Lower leg skin (tissue), 4 donors: ENCODE data around the gene ZP1. TPM values are rescaled to one million over a fixed set of nuclear protein-coding genes. Genes with fewer than 3 reads are reported as not detected.
A peak's percentile ranks its signal among the peaks of the same experiment; 100 is the strongest.

Experiments used
- DNase-seq, 2 donors: peaks; one replicate each; pipeline ENCODE4 v3.0.0-alpha.2; 2019; ENCODE audit warnings: low spot score in 2 of 2
- H3K4me3 ChIP-seq: fragments of 200-600 bp; sonication (generic); 2 replicates; pipeline ENCODE4 v1.5.1; 2017; ENCODE audit warnings: mild to moderate bottlenecking, low read depth; ENCODE audit not compliant: poor library complexity, severe bottlenecking
- POLR2A ChIP-seq, 2 donors: fragments of 450-650 bp; IDR thresholded peaks; one replicate each; pipeline ENCODE4 v1.6.1; 2016 to 2017; ENCODE audit warnings: antibody characterized with exemption in 2 of 2, mild to moderate bottlenecking in 1 of 2, moderate library complexity in 1 of 2
- WGBS, 2 donors: methylation state at CpG; one replicate each; pipeline ENCODE4 v1.1.5; 2018; 5-methylcytosine and 5-hydroxymethylcytosine counted together
- intact Hi-C: fragments of 100-400 bp; cut with DNase I; formaldehyde crosslinking; loops from one replicate; pipeline ENCODE4 v1.15.0; 2023; ENCODE audit warnings: low total_unique reads
- total RNA-seq, 4 donors: library from RNA; depleted of rRNA; stranded (reverse); fragments of >200 nt; gene quantifications; one replicate each; pipeline ENCODE4 v1.1.0, GENCODE V29; 2016
- TF ChIP-seq, protein P1 (sequence below), 3 donors: fragments of 450-650 bp; IDR thresholded peaks; one replicate each; pipeline ENCODE4 v1.5.1; 2016; ENCODE audit warnings: antibody characterized with exemption in 3 of 3, mild to moderate bottlenecking in 3 of 3, moderate library complexity in 2 of 3

The ZP1 gene
- total RNA-seq, 4 donors from 2014 or later = 0.25 to 0.26 TPM; not detected in 2

DNA sequence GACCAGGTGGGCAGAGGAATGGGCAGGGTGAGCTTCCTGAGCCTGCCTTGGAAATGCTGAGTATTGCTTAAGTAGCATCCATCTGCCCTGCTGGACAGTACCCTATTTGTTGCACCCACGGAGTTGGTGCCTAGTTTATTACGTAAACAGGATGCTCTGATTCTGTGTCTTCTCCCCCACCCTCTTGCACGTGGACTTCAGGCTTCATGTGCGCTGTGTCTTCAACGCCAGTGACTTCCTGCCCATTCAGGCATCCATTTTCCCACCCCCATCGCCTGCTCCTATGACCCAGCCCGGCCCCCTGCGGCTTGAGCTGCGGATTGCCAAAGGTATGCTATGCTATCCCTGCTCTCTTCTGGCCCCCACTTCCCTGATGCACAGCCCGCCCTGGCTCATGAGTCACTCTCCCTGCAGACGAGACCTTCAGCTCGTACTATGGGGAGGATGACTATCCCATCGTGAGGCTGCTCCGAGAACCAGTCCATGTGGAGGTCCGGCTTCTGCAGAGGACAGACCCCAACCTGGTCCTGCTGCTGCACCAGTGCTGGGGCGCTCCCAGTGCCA is 5.7 kb downstream of the ZP1 start:
- no peak overlapping the region for H3K4me3 ChIP-seq
- DNase-seq = peak in 1 of 2 donors; percentile 70
- TF ChIP-seq POLR2A (IDR thresholded peaks at IDR 0.05) = no peak
- TF ChIP-seq, protein P1, sequence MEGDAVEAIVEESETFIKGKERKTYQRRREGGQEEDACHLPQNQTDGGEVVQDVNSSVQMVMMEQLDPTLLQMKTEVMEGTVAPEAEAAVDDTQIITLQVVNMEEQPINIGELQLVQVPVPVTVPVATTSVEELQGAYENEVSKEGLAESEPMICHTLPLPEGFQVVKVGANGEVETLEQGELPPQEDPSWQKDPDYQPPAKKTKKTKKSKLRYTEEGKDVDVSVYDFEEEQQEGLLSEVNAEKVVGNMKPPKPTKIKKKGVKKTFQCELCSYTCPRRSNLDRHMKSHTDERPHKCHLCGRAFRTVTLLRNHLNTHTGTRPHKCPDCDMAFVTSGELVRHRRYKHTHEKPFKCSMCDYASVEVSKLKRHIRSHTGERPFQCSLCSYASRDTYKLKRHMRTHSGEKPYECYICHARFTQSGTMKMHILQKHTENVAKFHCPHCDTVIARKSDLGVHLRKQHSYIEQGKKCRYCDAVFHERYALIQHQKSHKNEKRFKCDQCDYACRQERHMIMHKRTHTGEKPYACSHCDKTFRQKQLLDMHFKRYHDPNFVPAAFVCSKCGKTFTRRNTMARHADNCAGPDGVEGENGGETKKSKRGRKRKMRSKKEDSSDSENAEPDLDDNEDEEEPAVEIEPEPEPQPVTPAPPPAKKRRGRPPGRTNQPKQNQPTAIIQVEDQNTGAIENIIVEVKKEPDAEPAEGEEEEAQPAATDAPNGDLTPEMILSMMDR (IDR thresholded peaks at IDR 0.05) = no peak
- intact Hi-C loops = no loop called here
- 66% methylated on average over 16 of the region's 16 CpGs for WGBS, 2 donors

DNA sequence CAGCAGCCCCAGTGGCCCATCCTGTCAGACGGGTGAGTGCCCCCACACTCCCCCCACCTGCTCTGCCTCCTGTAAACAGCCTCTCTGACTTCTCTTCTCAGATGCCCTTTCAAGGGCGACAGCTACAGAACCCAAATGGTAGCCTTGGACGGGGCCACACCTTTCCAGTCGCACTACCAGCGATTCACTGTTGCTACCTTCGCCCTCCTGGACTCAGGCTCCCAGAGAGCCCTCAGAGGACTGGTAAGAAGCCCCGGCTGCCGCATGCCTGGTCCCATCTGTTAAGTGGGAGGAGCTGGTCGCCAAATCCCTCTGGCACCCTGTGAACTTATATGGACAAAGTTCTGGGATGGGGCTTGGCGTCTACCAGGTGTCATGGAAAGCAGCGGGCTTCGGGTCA is 6.2 kb downstream of the ZP1 start:
- WGBS, 2 donors = 85% methylated on average over 12 of the region's 12 CpGs
- no peak overlapping the region for H3K4me3 ChIP-seq
- TF ChIP-seq, protein P1 (IDR thresholded peaks at IDR 0.05) = no peak
- no peak for TF ChIP-seq POLR2A (IDR thresholded peaks at IDR 0.05)
- intact Hi-C loops = no loop called here
- no peak for DNase-seq

DNA sequence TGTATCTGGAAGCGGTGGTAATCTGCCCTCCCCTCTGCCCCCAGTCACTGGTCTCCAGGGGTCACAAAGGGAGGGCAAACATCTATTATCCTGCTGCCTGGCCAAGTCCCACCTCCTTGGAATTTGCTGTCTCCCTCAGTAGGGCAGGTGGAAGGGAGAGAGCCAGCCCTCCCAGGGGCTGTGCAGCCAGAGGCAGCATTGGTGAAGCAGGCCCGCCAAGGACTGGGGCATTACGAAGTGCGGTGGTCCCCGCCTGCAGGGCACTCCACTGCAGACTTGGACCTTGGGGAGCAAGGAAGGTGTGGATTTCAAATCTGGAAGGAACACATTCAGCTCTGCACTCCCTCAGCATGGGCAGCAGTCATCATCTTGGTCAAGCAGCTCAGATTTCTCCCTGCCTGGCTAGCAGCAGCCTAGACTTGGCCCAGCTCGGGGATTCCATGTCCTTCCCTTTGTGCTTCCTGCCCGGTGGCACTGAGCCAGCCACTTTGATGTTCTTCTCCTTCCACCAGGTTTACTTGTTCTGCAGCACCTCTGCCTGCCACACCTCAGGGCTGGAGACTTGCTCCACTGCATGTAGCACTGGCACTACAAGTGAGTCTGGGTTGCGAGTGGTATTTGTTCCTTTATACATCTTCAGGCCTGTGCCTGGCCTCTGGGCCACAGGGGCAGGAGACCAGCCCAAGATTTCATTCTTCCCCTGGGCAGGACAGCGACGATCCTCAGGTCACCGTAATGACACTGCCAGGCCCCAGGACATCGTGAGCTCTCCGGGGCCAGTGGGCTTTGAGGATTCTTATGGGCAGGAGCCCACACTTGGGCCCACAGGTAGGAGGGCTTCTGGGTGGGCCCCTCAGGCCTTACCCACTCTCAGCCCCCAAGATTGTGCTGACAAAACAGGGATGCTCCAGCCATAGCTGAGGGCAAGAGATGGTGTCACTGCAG is 7.4 kb downstream of the ZP1 start:
- H3K4me3 ChIP-seq = no peak overlapping the region
- intact Hi-C loops = no loop called here
- TF ChIP-seq, protein P1 (IDR thresholded peaks at IDR 0.05) = no peak
- no peak for TF ChIP-seq POLR2A (IDR thresholded peaks at IDR 0.05)
- peak in 1 of 2 donors; percentile 74 for DNase-seq
- WGBS, 2 donors = 87 to 93% methylated on average over 12 to 13 of the region's 13 CpGs

DNA sequence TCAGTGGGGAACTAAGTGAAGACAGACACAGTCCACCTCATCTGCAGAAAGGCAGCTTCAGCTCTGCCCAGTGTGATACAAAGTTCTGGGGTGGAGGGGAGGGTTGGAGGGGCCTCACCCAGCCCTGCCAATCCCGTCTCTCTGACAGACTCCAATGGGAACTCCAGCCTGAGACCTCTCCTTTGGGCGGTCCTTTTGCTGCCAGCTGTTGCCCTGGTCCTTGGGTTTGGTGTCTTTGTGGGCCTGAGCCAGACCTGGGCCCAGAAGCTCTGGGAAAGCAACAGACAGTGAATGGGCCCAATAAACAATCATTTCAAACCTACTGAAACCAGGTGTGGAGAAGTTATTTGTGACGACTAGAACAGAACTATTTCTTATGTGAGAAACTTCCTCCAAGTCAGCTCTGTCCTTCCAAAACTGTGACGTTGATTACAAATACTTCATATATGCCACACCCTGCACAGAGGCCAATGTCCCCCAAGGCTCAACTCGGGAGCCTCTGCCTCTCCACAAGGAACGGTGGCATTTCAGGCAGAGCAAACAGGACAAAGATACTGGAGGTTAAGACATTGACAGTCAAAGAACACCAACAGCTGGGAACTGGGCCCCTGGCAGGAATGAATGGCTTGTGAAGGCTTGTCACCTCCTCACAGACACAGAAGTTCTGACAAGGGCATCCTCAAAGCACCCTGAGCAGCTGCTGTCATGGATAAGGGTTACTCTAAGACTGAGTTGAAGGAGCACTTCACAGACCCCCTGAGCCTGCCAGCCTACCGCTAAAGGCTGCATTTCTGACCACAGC is 8.2 kb downstream of the ZP1 start:
- no peak for TF ChIP-seq POLR2A (IDR thresholded peaks at IDR 0.05)
- TF ChIP-seq, protein P1 (IDR thresholded peaks at IDR 0.05) = no peak
- intact Hi-C loops = no loop called here
- DNase-seq = peak in 1 of 2 donors; percentile 64
- no peak overlapping the region for H3K4me3 ChIP-seq
- WGBS, 2 donors = 70 to 77% methylated on average over 7 of the region's 7 CpGs

DNA sequence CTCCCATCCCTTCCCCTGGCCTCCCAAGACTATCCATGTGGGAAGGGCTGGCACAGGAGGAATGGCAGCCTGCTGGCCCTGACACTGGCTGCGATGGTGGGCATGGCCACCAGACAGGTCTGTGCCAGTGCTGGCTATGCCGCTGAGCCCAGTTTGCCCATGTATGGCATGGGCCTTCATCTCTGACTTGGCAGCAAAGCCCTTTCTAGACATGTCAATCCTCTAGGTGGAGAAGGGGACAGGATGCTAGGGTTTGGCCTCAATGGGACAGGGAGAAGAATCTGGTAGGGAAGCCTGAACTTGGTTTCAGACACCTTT is 8.8 kb downstream of the ZP1 start:
- WGBS, 2 donors = 94 to 100% methylated on average over 2 of the region's 2 CpGs
- TF ChIP-seq POLR2A (IDR thresholded peaks at IDR 0.05) = no peak
- TF ChIP-seq, protein P1 (IDR thresholded peaks at IDR 0.05) = no peak
- no peak overlapping the region for H3K4me3 ChIP-seq
- no peak for DNase-seq
- intact Hi-C loops = no loop called here
